HG02840 (cell line): Measurements from ENCODE around the gene NAPG.
"Not testable (repeated sequence)": the region's sequence is repeated elsewhere in the genome, so short reads cannot be mapped to it uniquely, and the experiment has no call there.

Experiments
- ATAC-seq: cut with Tn5 transposase; IDR thresholded peaks from one replicate; pipeline ENCODE4 v1.9.1; 2021; ENCODE audit warnings: mild to moderate bottlenecking, moderate library complexity, moderate number of reproducible peaks; ENCODE audit not compliant: unreplicated experiment, low FRiP score

NAPG gene

GRCh38 chr18:10511236-10511635 is 14.6 kb upstream of the NAPG start:
- no peak for ATAC-seq

- no peak for ATAC-seq
Observed at GRCh38 chr18:10514082-10514481, 11.7 kb upstream of the NAPG start.

- ATAC-seq, result no peak
Observed at GRCh38 chr18:10514601-10515000, 11.2 kb upstream of the NAPG start.

- ATAC-seq, result no peak
Observed at GRCh38 chr18:10515456-10515855, 10.4 kb upstream of the NAPG start.

GRCh38 chr18:10516078-10516477 is 9.7 kb upstream of the NAPG start:
- no peak for ATAC-seq

- ATAC-seq, result no peak
Observed at GRCh38 chr18:10518595-10519255, 7.1 kb upstream of the NAPG start.

- ATAC-seq, result no peak
Observed at GRCh38 chr18:10519366-10519765, 6.5 kb upstream of the NAPG start.

GRCh38 chr18:10519999-10520935 is 5.6 kb upstream of the NAPG start:
- no peak for ATAC-seq

- no peak for ATAC-seq
Observed at GRCh38 chr18:10521566-10521965, 4.3 kb upstream of the NAPG start.

GRCh38 chr18:10522574-10522973 is 3.3 kb upstream of the NAPG start:
- ATAC-seq, result no peak

GRCh38 chr18:10523544-10523943 is 2.3 kb upstream of the NAPG start:
- ATAC-seq, result no peak

GRCh38 chr18:10524507-10525370 is 1.1 kb upstream of the NAPG start:
- no peak for ATAC-seq

GRCh38 chr18:10525371-10525691 is 496 bp upstream of the NAPG start:
- ATAC-seq, result no peak

GRCh38 chr18:10526561-10526949 is 728 bp downstream of the NAPG start:
- peak; percentile 8 for ATAC-seq

GRCh38 chr18:10528439-10528838 is 2.6 kb downstream of the NAPG start:
- no peak for ATAC-seq

GRCh38 chr18:10530002-10530401 is 4.2 kb downstream of the NAPG start:
- ATAC-seq, result no peak

GRCh38 chr18:10530852-10531251 is 5.0 kb downstream of the NAPG start:
- ATAC-seq, result no peak

GRCh38 chr18:10533111-10533510 is 7.3 kb downstream of the NAPG start:
- ATAC-seq, result no peak

- ATAC-seq, result no peak
Observed at GRCh38 chr18:10536280-10536679, 10.5 kb downstream of the NAPG start.

- no peak for ATAC-seq
Observed at GRCh38 chr18:10537765-10538164, 11.9 kb downstream of the NAPG start.

- not testable (repeated sequence) for ATAC-seq
Observed at GRCh38 chr18:10539124-10539523, 13.3 kb downstream of the NAPG start.
